GM21515 (cell line): Measurements from ENCODE around the gene CSAD.
"Not testable (repeated sequence)": the region's sequence is repeated elsewhere in the genome, so short reads cannot be mapped to it uniquely, and the experiment has no call there.

ENCODE experiments used
- ATAC-seq: cut with Tn5 transposase; IDR thresholded peaks from one replicate; pipeline ENCODE4 v1.9.1; 2021; ENCODE audit not compliant: unreplicated experiment

The CSAD gene

DNA sequence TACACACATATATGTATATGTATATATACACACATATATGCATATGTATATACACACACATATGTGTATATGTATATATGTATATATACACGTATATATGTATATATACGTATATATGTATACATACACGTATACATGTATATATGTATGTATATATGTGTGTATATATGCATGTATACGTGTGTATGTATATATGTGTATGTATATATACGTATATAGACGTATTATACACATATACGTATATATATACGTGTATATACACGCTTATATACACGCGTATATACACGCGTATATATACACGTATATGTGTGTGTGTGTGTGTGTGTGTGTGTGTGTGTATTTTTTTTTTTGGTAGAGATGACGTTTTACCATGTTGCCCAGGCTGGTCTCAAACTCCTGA lies 33.1 kb downstream of the CSAD start:
- ATAC-seq: no peak

DNA sequence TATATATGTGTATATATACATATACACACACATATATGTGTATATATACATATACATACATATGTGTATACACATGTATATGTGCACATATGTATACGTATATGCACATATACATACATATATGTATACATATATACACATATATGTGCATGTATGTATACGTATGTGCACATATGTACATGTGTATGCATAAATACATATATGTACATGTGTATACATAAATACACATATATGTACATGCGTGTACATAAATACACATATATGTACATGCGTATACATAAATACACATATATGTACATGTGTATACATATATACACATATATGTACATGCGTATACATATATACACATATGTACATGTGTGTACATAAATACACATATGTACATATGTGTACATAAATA lies 33.5 kb downstream of the CSAD start:
- no peak for ATAC-seq

DNA sequence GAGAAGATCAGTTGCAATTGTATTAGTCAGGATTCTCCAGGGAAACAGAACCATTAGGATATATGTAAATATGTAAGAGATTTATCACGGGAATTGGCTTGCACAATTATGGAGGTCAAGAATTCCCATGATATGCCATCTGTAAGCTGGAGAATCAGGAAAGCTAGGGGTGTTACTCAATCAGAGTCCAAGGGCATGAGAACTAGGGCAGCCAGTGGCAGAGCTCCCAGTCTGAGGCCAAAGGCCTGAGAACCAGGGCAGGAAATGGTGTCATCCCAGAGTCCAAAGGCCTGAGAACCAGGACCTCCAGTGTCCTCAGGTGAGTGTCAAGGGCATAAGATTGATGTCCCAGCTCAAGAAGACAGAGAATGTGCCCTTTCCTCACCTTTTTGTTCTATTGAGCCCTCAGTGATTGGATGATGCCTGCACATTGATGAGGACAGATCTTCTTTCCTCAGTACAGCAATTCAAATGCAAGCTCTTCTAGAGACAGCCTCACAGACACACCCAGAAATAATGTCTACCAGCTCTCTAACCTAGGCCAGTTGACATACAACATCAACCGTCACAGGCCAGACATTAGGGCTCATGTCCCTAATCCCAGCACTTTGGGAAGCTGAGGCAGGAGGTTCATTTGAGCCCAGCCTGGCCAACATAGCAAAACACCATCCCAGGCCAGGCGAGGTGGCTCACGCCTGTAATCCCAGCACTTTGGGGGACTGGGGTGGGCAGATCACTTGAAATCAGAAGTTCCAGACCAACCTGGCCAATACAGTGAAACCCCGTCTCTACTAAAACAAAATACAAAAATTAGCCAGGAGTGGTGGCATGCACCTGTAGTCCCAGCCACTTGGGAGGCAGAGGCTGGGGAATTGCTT lies 35.1 kb downstream of the CSAD start:
- ATAC-seq: no peak

DNA sequence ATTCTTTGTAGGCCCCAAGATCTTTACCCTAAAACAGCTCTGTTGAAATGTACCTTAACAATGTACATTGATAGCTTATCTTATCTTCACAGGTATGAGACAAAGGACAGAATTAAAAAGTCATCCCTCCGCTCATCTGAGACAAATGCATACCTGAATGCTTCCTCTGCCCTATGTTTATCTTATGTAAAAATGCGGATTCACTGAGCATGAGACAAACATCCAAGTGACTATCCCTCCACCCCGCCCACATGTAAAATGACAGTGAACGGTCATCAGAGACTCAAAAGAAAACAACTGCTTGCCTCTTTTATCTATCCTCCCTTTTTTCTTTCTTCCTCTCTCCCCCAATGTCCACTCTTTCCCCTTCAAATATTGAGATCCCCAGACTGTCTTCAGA lies 37.4 kb downstream of the CSAD start:
- ATAC-seq: no peak

DNA sequence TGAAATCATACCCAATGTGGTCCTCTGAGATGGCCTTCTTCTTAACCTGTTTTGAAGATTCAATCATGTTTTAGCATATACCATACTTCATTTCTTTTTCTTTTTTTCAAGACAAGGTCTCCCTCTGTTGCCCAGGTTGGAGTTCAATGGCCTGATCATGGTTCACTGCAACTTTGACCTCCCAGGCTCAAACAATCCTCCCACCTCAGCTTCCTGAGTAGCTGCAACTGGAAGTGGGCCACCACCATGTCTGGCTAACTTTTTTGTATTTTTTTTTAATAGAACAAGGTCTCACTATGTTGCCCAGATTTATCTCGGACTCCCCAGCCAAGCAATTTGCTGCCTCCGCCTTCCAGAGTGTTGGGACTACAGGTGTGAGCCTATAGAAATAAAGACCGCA lies 47.0 kb downstream of the CSAD start:
- ATAC-seq: no peak

DNA sequence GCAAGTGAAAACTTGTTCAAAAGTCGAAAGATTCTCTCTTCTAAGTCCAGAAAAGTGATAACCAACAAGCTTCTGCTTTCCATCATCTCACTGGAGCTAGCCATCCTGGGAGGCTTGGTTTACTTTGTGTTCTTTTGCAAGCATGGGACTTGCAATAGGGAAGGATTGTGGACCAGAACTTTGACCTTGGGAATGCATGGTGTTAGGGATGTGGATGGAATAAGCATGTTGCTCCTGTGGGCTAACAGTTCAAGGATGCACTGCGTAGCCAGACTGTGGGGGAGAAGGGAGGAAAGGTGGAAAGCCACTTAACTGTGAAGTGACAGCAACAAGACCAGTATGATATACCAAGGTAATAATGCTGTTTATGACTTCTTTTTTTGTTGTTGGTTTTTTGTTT lies 48.9 kb downstream of the CSAD start:
- no peak for ATAC-seq

DNA sequence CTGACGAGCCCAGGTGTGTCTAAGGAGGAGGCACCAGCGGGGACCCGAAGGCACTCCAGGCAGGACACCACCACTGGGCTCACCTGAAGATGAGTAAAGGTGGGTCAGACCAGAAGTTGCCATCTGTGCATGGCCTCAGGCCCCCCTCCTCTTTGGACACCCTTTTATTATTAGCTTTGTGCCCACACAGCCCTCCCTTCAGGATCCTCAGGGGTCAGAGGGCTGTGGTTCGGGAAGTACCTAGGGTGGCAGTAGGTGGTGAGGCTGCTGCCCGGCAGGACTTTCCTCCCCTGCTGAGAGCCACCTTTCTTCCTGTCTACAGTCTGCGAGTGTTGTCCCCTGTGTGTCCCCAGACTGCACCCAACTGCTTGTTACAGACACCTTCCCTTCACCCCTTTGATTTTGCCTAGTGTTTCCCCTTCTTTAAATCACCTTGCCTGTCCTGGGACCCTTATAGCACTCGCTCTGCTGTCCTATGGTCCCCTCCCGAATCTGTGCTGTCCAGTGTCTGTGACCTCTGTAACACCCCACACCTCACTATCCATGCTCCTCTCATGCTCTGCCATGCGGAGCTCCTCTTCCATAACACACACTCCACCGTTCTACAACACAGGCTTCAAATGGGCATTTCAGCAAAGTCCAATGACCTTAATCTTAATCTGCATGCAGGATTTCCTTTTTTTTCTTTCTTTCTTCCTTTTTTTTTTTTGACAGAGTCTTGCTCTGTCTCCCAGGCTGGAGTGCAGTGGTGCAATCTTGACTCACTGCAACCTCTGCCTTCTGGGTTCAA lies 51.8 kb downstream of the CSAD start:
- ATAC-seq: no peak

DNA sequence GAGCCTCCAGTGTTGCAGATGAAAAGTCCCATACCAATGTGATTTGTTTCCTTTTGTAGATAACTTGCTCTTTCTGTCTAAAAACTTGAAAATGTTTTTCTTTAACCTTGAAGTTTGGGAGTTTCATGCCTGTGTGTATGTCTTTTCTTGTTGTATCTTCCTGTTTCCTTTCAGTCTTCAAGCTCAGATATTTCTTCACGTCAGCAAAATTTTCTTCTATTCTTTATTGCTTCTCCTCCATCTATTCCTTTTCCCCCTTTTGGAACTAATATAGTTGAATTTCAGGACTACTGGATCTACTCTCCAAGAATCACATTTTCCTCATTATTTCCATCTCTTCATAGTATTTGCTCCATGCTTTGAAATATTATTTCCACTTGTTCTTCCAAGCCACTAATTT lies 53.6 kb downstream of the CSAD start:
- ATAC-seq: no peak

DNA sequence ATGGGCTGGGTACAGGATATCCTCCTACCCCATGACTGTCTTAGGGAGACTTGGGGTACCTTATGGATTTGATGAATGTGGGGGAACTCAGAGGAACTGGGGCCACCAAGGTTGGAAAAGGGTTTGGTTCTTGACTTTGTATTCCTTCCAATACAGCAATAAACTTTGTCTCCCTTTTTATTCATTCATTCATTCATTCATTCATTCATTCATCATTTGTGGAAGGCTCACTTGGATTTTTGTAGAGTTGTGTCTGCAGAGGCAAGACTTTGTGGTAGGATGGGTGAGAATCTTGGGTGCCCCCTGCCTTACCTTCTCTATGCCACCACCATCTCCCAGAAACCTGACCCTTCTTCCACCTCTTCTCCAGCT lies 56.4 kb downstream of the CSAD start:
- ATAC-seq: no peak

DNA sequence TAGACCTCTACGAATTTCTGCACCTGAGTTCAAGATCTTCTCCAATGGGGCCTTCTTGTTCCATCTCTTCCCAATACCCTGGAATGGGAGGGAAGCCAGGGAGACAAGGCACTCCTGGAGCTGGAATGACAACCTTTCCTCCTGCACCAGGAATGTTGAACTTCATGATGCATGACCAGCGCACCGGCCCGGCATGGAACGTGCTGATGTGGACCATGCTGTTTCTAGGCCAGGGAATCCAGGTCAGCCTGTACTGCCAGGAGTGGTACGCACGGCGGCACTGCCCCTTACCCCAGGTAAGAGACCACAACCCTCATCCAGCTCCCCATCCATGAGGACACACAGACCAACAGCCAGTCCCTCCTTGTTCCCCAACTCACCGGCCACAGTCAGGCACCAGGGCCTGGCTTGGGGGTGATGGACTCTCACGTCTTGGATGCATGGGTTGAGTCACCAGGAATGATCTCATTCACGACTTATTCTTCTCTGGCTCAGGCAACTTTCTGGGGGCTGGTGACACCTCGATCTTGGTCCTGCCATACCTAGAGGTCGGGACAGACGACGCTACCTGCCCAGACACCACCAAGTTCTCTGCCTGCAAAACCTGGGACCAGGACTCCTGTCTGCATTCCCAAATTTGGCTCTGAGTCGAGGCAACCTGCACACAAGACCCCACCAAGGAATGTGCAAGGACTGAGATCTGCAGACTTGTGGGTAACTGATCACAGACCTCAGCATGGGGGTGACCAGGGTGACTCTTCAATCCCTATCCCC lies 57.0 kb downstream of the CSAD start:
- ATAC-seq: no peak

DNA sequence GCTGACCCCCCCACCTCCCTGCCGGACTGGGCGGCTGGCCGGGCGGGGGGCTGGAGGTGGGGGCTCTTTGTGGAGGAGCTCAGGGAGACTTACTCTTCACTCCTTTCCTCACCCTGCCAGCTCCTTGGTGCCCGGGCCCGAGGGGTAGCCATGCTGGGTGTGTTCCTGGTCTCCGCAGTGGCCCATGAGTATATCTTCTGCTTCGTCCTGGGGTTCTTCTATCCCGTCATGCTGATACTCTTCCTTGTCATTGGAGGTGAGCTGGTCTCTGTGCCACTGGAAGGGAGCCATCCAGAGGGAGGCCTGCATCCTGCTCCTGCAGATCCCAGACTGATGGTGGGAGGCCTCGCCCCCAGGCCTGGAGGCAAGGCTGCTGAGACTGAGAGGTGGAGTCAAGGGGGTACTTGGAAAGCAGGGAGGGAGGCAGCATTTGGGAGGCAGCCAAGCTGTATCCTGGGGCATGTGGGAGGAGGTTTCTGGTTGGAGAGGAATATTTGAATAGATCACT lies 57.7 kb downstream of the CSAD start:
- ATAC-seq: no peak

DNA sequence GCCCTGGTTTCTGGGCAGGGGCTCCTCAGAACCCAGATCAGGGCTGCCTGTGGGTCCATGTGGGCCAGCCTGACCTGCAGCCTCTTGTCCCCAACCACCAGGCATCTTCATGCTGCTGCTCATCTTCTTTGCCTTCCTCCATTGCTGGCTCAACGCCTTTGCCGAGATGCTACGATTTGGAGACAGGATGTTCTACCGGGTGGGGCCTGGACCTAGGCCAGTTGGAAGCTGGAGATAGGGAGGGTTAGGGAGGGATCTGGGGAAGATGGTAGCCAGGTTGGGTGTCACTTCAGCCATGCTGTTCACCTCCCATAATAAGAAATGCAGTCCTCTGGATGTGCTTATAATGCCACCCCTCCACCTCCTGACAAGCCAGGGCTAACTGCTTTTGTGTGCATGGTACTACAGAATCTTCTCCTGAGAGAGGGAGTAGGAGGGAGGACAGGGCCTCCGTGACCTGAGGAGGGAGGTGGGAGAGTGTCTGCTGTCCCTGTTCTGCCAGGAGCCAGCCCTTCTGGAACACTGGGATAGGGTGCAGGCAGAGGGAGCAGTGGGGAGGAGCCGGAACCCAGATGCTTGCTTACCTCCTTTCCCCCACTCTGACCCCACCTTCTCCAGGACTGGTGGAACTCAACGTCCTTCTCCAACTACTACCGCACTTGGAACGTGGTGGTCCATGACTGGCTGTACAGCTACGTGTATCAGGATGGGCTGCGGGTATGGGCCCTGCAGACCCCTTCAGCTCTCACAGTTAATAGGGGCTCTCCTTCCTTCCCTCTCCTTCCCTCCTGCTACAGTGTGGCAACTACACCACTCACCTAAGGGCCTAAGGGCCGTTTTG lies 59.8 kb downstream of the CSAD start:
- no peak for ATAC-seq

DNA sequence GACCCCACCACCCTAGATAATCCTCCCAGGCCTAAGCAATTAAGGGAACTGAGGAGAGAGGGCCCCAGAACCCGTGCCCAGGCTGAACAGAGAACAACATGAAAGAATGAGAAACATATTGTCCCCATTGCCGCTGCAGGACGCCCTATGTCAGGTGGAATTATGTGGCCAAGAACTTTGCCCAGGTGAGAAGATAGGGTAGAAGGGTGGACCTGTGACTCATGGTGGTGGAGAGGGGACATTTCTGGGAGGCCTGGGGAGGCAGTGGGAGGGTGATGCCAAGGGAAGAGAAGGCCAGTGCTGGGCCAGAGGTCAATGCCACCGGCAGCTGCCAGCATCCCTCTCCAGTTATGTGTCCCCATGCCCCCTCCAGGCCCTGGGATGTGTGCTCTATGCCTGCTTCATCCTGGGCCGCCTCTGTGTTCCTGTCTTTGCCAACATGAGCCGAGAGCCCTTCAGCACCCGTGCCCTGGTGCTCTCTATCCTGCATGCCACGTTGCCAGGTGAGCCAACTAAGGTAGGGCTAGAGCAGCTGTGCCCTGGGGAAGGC lies 61.9 kb downstream of the CSAD start:
- ATAC-seq: no peak

DNA sequence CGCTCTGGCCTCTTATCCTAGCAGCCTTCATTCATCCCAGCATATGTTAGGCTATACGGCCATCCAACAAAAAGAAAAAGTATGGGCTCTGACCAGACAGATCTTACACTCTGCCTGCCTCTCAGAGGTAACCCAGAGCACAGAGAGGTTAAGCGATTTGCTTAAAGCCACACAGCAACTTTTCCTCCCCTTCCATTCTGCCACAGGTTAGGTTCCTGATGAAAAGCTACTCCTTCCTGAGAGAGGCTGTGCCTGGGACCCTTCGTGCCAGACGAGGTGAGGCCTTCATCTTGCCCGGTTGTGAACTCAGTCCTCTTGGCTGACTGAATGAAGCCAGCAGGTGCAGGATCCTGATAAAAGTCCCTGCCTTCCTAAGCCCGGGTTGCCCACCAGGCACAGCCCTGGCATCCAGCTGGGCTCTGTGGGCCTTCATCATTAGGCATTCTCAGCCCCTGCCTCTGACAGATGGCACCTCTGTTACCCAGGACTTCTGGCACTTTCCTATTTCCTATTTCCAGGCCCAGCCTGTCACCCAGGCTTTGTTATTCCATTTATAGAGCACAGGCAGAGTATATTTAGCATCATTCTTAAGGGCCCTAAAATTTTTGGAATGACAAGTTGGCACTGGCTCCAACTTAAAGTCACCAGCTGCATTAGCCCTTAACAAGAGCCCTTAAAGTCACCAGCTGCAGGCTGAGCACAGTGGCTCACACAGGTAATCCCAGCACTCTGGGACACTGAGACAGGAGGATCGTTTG lies 64.7 kb downstream of the CSAD start:
- ATAC-seq: no peak

DNA sequence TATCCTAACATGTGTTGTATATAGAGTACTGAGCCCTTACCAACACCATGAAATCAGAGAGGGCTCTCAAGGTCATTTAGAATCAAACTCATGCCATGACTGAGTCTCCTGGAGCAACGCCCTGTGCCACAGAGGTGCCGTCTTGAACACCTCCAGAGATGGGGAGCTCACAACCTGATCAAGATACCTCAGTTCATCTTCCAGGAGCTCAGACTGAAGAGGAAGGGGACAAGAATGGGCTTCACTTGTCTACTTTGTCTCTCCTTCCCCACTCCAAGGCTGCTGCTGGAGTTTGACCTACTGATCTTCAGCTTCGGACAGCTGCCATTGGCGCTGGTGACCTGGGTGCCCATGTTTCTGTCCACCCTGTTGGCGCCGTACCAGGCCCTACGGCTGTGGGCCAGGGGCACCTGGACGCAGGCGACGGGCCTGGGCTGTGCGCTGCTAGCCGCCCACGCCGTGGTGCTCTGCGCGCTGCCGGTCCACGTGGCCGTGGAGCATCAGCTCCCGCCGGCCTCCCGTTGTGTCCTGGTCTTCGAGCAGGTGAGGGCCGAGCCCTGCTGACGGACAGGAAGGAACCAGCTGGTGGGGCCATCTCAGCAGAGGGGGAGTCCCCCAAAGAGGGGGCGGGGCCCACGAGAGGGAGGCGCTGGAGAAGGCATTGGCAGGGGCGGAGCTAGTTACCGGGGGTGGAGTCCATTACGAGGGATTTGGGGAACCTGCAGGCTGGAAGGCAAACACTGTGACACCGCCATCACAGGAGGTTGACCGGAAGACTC lies 65.4 kb downstream of the CSAD start:
- ATAC-seq: no peak

DNA sequence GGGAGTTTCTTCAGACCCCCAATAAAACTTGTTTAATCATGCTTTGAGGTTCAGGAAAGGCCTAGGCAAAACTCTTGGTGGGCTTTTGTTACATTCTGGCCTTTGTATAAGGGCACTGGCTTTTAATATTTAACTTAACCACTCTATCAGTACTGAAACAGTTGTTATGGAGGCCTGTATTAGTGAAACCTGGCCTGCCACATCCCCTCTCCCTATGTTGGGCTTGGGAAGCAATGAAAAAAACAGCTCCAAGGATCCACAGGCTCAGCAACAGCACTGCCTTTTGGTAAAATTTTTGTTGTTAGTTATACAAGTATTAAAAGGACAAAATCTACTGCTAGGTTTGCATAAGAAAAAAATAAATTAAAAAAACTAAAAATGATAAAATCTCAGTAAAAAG lies 66.8 kb downstream of the CSAD start:
- no peak for ATAC-seq

DNA sequence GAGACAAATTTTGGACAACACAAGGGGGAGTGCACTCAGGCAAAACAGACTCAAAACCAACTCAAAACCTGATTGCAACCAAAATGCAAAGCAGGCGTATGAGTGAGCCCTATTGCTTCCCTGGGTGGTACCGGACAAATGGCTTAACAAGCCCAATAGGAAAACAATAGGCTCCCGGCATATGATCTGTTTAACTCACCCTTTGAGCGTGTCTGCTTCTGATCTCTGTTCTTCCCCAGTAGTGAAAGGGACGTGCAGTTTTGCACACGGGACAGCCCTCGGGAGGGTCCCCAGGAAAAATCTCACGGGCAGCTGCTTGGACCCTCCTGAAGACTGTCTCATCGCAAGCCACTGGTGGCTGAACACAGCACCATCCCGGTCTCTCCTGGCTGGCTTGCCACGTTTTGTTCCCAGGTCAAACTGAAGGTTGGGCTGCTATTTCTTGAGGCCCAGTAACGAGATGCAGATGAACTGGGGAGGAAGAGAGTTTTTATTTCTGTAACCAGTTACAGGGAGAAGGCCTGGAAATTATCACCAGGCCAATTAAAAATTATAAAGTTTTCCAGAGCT lies 67.5 kb downstream of the CSAD start:
- ATAC-seq: no peak

DNA sequence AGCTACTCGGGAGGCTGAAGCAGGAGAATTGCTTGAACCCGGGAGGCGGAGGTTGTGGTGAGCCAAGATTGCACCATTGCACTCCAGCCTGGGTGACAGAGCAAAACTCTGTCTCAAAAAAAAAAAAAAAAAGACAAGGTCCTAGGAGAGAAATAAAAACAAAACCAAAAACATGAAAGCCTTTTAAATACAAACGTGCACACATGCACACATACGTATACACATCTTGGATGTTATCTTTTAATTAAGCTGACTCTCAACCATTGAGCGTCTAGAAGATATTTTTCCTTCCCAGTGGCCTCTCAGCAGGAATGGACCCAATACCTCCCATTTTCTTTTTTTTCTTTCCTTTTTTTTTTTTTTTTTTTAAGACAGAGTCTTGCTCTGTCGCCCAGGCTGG lies 68.3 kb downstream of the CSAD start:
- not testable (repeated sequence) for ATAC-seq
